IPS-NIHi7 (cell line): ENCODE results near the gene MYO1B.

Source experiments
- DNase-seq: peaks from one replicate; pipeline ENCODE4 v3.0.0; 2012; ENCODE audit warnings: mixed read lengths; ENCODE audit errors: extremely low spot score

Gene MYO1B

GRCh38 chr2:191404568-191404991 is 159.4 kb downstream of the MYO1B start:
- no peak for DNase-seq

DNA sequence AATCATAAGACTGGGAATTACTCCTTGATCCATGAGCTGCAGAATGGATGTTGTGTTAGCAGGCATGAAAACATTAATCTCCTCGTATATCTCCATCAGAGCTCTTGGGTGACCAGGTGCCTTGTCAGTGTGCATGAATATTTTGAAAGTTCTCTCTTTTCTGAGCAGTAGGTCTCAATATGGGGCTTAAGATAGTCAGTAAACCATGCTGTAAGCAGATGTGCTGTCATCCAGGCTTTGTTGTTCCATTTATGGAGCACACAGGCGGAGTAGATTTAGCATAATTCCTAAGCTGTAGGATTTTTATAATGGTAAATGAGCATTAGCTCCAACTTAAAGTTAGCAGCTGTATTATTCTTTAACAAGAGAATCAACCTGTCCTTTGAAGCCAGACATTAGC is 160.3 kb downstream of the MYO1B start:
- no peak for DNase-seq

GRCh38 chr2:191410646-191411436 is 165.6 kb downstream of the MYO1B start:
- no peak for DNase-seq

DNA sequence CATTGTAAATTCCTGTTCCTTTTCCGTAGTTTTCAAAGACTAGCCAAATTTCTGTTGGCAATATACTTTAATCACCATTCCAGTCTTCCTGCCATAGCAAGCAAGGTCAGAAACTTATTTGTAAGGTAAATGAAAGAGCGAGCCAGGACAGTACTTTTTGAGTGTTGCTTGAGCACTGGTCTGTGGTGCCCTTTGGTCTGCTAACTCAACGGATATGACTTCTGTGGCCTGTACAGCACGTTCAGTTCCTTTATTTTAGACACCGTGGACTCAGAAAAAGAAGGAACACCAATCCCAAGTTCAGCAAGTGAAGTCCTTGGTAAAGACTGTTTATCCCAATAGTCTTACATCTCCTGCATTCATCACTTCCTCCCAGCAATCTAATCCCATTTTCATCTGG is 166.3 kb downstream of the MYO1B start:
- no peak for DNase-seq

DNA sequence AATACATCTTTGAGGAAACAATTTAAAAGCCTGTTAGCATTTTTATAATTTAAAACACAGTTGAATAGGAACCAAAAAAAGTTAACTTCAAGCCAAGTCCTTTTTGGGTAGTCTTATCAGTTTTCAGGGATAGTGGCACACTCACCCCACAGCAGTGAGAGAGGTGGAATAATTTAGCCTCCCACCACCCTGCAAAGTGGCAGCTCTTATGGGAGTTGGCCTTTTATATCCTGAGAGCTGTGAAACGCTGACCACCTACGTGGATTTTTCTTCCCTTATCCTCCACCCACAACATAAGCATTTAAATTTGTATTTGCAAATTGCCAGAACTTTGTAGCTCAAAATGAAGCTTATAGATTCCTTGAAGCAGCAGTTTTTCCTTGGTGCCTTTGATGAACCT is 167.1 kb downstream of the MYO1B start:
- no peak for DNase-seq

DNA sequence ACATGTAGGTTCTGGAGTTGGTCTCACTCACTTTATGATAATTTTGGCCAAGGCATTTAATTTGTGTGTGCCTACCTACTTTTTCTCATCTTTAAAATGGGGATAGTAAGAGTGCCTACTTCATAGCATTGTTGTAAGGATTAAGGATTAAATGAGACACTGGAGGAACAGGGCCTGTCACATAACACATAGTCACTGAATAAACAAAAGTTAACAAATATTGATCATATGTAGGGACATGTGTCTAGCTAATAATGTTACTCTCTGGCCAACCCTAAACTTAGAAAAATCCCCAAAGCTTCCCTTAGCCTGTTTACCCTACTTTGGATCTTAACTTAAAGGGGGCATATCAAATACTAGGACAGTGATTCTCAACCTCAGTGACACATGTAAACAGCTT is 169.9 kb downstream of the MYO1B start:
- no peak for DNase-seq

- no peak for DNase-seq
Observed at GRCh38 chr2:191415858-191416257, 170.7 kb downstream of the MYO1B start.

DNA sequence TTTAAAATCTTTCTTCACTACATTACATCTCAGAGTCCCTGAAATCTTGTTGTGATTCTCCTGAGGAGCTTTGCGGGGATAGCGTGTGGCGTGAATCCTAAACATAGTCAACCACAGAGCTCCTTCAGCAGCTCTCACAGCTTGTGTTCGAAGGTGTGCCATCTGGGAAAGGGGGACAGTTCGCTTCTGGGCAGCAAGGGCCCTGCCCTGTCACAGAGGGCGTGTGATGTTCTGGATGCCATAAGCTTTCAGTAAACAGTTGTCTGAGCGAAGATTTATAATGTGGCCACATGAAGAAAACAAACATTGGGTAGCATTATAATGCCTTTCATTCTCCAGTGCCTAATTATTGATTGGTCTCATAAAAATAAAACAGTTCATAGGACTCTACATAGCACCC is 172.5 kb downstream of the MYO1B start:
- no peak for DNase-seq

GRCh38 chr2:191421950-191422349 is 176.7 kb downstream of the MYO1B start:
- DNase-seq, result no peak

- no peak for DNase-seq
Observed at GRCh38 chr2:191427031-191427430, 181.8 kb downstream of the MYO1B start.

DNA sequence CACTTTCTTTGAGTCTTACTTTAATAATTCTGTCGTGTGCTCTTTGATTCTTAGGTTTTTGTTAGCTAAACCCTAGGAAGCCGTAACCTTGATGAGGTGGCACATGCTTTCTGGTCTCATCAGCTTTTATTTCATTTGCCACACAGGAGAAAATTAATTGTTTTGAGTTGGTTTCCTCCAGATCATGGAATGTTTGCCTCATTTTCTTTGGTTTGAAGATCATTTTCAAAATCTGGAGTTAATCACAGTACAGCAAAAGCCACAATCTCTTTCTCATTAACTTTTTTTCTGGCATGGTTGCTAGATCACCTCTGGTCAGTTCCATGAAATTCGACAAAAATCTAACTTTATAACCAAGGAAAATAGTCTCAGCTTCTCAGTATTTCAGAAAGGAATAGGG is 182.9 kb downstream of the MYO1B start:
- no peak for DNase-seq

DNA sequence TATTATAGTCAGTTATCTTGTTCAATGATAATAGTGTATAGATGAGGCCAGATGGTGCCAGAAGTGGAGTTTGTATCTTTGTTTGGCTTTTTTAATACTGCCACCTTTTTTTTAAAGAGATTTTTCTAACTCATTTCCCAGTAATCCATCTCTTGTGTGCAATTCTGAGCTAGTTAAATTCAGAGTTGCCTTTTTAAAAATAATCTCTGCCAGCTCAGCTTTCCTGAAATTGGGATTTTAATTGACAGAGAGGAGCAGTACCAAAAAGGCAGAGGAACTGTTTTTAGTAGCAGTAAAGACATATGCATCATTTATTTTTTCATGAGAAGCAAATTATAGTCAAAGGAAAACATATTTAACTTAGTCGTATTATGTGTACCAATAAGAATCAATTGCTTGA is 185.3 kb downstream of the MYO1B start:
- no peak for DNase-seq

DNA sequence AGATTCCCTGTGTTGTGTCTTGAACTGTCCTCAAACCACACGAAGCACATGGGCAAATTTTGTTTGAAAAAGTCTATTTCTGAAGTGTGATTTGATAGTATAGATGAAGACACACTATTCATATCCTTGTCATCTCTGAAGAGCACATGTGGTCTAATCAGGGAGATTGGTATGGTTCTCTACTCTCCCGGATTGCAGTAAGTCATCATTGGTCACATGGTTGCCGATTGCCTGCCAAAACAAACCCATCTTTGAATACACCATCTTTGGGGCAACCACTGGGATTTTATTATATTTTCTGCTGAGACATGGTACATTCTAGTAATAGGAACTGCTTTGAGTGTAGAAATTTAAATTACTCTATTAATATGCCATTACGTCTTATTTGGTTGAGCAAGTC is 186.9 kb downstream of the MYO1B start:
- no peak for DNase-seq

GRCh38 chr2:191434072-191434471 is 188.9 kb downstream of the MYO1B start:
- DNase-seq, result no peak

- no peak for DNase-seq
Observed at GRCh38 chr2:191435141-191435540, 189.9 kb downstream of the MYO1B start.

- no peak for DNase-seq
Observed at GRCh38 chr2:191436368-191437055, 191.3 kb downstream of the MYO1B start.

DNA sequence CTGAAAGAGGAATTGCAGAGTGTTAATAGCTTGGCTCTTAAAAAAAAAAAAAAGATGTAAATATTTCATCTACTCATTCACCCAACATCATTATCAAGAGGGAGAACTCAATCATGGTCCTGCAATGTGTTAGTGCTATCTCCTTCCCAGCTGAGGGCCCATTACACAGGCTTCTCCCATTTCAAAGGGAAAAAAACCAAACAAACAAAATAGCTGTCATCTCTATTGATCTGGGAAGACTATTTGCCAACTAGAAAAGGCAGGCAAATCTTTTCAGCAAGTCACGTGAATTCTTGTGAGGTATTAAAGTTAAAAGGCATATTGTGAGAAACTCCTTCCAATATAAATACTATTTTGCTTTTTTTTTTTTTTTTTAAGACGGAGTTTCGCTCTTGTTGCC is 194.3 kb downstream of the MYO1B start:
- no peak for DNase-seq

DNA sequence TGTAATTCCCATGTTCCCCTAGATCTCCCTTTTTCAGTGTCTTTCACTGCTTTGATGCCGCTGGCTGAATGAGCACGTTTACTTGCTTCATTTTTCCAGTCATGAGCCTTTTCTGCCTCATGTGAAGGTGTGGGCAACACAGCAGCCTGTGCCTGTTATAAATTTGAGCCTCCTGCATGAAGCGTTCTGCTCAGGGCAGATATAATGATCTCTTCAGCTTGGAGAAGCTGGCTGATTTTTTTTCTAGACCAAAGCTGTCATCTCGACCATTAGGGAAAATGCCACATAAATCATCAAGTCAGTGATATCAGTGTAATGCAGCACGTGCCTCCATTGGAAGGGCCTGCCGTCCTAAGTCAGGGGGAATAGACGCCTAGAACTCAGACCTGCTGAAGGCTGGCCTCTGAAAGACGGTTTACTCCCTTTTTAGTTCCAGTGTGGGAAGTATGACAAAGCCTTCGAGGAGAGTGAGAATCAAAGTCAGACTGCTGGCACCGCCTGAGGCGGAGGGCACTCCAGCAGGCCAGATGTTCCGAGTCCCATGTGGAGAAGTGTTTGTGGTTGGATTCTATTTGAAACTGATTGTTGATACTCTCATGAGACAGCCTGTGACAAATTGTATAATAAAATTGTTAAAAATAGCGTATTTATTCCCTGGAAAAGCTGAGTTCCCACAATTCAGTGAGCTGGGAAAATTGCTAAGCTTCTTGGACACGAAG is 196.5 kb downstream of the MYO1B start:
- no peak for DNase-seq

- no peak for DNase-seq
Observed at GRCh38 chr2:191443446-191443845, 198.2 kb downstream of the MYO1B start.

DNA sequence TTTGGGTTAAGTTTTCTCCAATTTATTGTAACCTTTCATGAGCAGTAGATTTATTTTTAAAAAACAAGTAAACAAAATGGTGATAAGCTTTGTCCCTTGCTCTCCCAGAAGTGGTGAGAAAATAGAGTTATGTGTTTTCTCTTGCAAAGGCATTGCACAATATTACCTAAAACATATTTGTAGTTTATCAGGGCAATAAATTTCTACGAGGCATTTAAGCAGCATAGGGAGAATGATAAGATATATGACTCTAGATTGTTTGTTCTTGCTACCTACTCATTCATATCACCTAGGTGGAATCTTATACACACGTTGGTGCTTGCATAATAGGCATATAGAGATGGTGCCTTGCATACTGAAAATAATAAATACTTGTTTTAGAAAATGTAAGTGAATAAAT is 201.7 kb downstream of the MYO1B start:
- no peak for DNase-seq

DNA sequence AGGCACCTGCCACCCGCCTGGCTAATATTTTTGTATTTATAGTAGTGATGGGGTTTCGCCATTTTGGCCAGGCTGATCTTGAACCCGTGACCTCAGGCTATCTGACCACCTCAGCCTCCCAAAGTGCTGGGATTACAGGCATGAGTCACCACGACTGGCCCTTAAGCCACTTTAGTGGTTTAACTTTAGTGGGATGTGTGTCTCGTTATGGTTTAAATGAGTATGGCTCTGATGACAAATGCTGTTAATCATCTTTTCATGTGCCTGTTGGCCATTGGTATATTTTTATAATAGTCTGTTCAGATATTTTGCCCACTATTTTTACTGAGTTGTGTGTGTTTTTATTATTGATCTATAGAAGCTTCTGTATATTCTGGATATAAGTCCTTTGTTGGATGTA is 205.9 kb downstream of the MYO1B start:
- DNase-seq, result no peak

DNA sequence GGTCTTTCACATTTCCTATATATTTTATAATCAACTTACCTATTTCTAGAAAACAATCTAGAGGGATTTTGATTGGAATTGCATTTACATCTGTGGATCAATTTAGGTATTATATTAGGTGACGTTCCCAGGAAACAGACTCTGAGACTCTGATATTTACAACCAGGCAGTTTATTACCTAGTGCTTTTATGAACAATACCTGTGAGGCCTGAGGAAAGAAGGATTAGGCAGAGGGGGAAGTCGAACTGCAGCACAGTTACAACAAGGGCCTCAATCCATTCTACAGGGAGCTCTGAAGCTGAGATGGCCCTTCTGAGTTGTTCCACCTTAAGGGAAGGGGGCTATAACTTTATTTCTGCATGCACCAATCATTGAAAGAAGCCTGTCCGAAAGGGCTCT is 206.9 kb downstream of the MYO1B start:
- DNase-seq, result no peak

- DNase-seq, result no peak
Observed at GRCh38 chr2:191453761-191454160, 208.6 kb downstream of the MYO1B start.
